HCT116 (cell line): Measurements from ENCODE around the gene CSF2RB. TPM values are rescaled to one million over a fixed set of nuclear protein-coding genes. Genes with fewer than 3 reads are reported as not detected.

Source experiments
- ATAC-seq: fragments of 200-7000 bp; cut with Tn5 transposase; 2 replicates; pipeline ENCODE4 v1.9.1; 2020; ENCODE audit warnings: mild to moderate bottlenecking, moderate library complexity
- BruUV-seq: library from RNA; stranded (reverse); fragments of 400-500 nt; replicated peaks from 2 replicates; lab custom pipeline; 2021; lab: Mats Ljungman, UMichigan
- CTCF ChIA-PET: fragments of 300-600 bp; sonication (Branson Sonifier 250); formaldehyde crosslinking; loops from one replicate; lab custom pipeline; 2021; ENCODE audit warnings: antibody characterized with exemption; lab: Charles Lee
- POLR2A ChIA-PET: fragments of 300-600, 350-600 bp; sonication (Branson Sonifier 250); formaldehyde crosslinking; loops from one replicate; lab custom pipeline; 2021; ENCODE audit warnings: antibody characterized with exemption; lab: Charles Lee
- RAD21 ChIA-PET, 2 experiments: fragments of 300-600 bp; sonication (Branson Sonifier 250); formaldehyde crosslinking; loops; one replicate each; lab custom pipeline; 2023; ENCODE audit warnings: low total read pairs in 2 of 2; ENCODE audit not compliant: uncharacterized antibody in 2 of 2, unreplicated experiment in 2 of 2, low non-redundant PET in 1 of 2; lab: Charles Lee
- DNase-seq: peaks from one replicate; pipeline ENCODE4 v3.0.0-alpha.2; 2010; ENCODE audit warnings: low read depth, low spot score
- H2AFZ ChIP-seq: fragments of 200-600 bp; shearing (Covaris generic), sonication (generic); 2 replicates; pipeline ENCODE4 v1.6.1; 2017; ENCODE audit warnings: low read depth, mixed run types, mixed read lengths, antibody characterized with exemption, low read length; ENCODE audit not compliant: poor library complexity, severe bottlenecking
- H3K27ac ChIP-seq: 2 replicates; pipeline ENCODE4 v1.5.1; 2012; ENCODE audit warnings: low read depth, low read length
- H3K27me3 ChIP-seq: fragments of 200-600 bp; sonication (generic); 2 replicates; pipeline ENCODE4 v1.6.1; 2016; ENCODE audit warnings: mixed run types, low read length, mixed read lengths; ENCODE audit not compliant: insufficient read depth
- H3K36me3 ChIP-seq, 2 experiments: fragments of 200-500 bp in 1 of 2; fragments of 200-600 bp in 1 of 2; sonication (Bioruptor generic) in 1 of 2; sonication (generic) in 1 of 2; 2 replicates each; pipeline versions ENCODE4 v1.5.1 to v1.6.1; 2014 to 2016; ENCODE audit warnings: low read length in 2 of 2, inconsistent platforms in 1 of 2, mixed read lengths in 1 of 2, mixed run types in 1 of 2; ENCODE audit not compliant: insufficient read depth in 2 of 2, control insufficient read depth in 1 of 2
- H3K4me1 ChIP-seq, 2 experiments: fragments of 200-600 bp in 1 of 2; sonication (generic) in 1 of 2; 2 replicates each; pipeline versions ENCODE4 v1.5.1 to v1.6.1; 2012 to 2017; ENCODE audit warnings: low read length in 2 of 2, inconsistent platforms in 1 of 2, mild to moderate bottlenecking in 1 of 2, mixed read lengths in 1 of 2, mixed run types in 1 of 2, moderate library complexity in 1 of 2; ENCODE audit not compliant: insufficient read depth in 2 of 2, control insufficient read depth in 1 of 2
- H3K4me2 ChIP-seq: fragments of 200-600 bp; sonication (generic); 2 replicates; pipeline ENCODE4 v1.6.1; 2017; ENCODE audit warnings: mixed run types, low read length, mixed read lengths
- H3K4me3 ChIP-seq, 2 experiments: fragments of 200-600 bp in 1 of 2; sonication (generic) in 1 of 2; replicated peaks in 1 of 2; 2 replicates each; pipeline ENCODE4 v1.5.1; 2011 to 2016; ENCODE audit warnings: low read length in 2 of 2, control low read depth in 1 of 2, low read depth in 1 of 2, mild to moderate bottlenecking in 1 of 2, mixed read lengths in 1 of 2, mixed run types in 1 of 2
- H3K79me2 ChIP-seq: fragments of 200-600 bp; sonication (generic); 2 replicates; pipeline ENCODE4 v1.6.1; 2017; ENCODE audit warnings: mild to moderate bottlenecking, mixed run types, low read length, moderate library complexity, mixed read lengths; ENCODE audit not compliant: insufficient read depth
- H3K9ac ChIP-seq: fragments of 200-600 bp; sonication (generic); 2 replicates; pipeline ENCODE4 v1.6.1; 2016; ENCODE audit warnings: low read length, mixed read lengths
- H3K9me2 ChIP-seq: fragments of 200-600 bp; sonication (generic), shearing (Covaris generic); 2 replicates; pipeline ENCODE4 v1.6.1; 2017; ENCODE audit warnings: mixed run types, mild to moderate bottlenecking, moderate library complexity; ENCODE audit not compliant: insufficient read depth
- H3K9me3 ChIP-seq, 2 experiments: fragments of 200-500 bp in 1 of 2; fragments of 200-600 bp in 1 of 2; sonication (Bioruptor generic) in 1 of 2; sonication (generic) in 1 of 2; 2 replicates each; pipeline ENCODE4 v1.6.1; 2014 to 2017; ENCODE audit warnings: low read length in 2 of 2, mixed read lengths in 2 of 2, inconsistent platforms in 1 of 2, low read depth in 1 of 2, mild to moderate bottlenecking in 1 of 2, mixed run types in 1 of 2, moderate library complexity in 1 of 2; ENCODE audit not compliant: control insufficient read depth in 1 of 2, insufficient read depth in 1 of 2
- H4K20me1 ChIP-seq: fragments of 200-600 bp; sonication (generic), shearing (Covaris generic); 2 replicates; pipeline ENCODE4 v1.6.1; 2017; ENCODE audit warnings: mixed run types, mild to moderate bottlenecking, moderate library complexity; ENCODE audit not compliant: insufficient read depth
- CBX3 ChIP-seq: IDR thresholded peaks from 2 replicates; pipeline ENCODE4 v1.6.1; 2012; ENCODE audit warnings: low read depth
- EGR1 ChIP-seq: IDR thresholded peaks from 2 replicates; pipeline ENCODE4 v1.6.1; 2012; ENCODE audit warnings: low read depth
- EZH2phosphoT487 ChIP-seq: fragments of 200-600 bp; IDR thresholded peaks from 2 replicates; pipeline ENCODE4 v1.6.1; 2018; ENCODE audit warnings: antibody characterized with exemption, borderline replicate concordance
- POLR2AphosphoS5 ChIP-seq: IDR thresholded peaks from 2 replicates; pipeline ENCODE4 v1.6.1; 2011; ENCODE audit warnings: mild to moderate bottlenecking, low read depth, low read length, moderate library complexity
- REST ChIP-seq: IDR thresholded peaks from 2 replicates; pipeline ENCODE4 v1.6.1; 2012; ENCODE audit warnings: low read depth
- SRF ChIP-seq: IDR thresholded peaks from 2 replicates; pipeline ENCODE4 v1.6.1; 2012; ENCODE audit warnings: low read depth
- TCF7L2 ChIP-seq: IDR thresholded peaks from 2 replicates; pipeline ENCODE4 v1.7.0; 2011; ENCODE audit warnings: borderline replicate concordance, inconsistent platforms; ENCODE audit not compliant: insufficient read depth, insufficient read length; ENCODE audit errors: extremely low read depth
- YY1 ChIP-seq: IDR thresholded peaks from 2 replicates; pipeline ENCODE4 v1.6.1; 2011; ENCODE audit warnings: low read length, low read depth, moderate library complexity, mild to moderate bottlenecking; ENCODE audit not compliant: insufficient replicate concordance; ENCODE audit errors: extremely low read depth
- ZNF274 ChIP-seq: fragments of 200-500 bp; sonication (Bioruptor generic); IDR thresholded peaks from 2 replicates; pipeline ENCODE4 v1.6.1; 2014; ENCODE audit warnings: mild to moderate bottlenecking, low read depth, low read length, inconsistent platforms
- intact Hi-C: fragments of 100-400 bp; cut with micrococcal nuclease; formaldehyde crosslinking; loops from 2 replicates; pipeline ENCODE4 v1.10.0; 2022
- total RNA-seq: library from RNA; stranded (reverse); gene quantifications from one replicate; pipeline ENCODE4 v1.2.1, GENCODE V29; 2021; ENCODE audit not compliant: unreplicated experiment

The CSF2RB gene
- total RNA-seq, 1 experiment from 2014 or later, result 0.10 TPM

GRCh38 chr22:36979016-36979910 is 65.8 kb downstream of the CSF2RB start:
- no peak overlapping the region for H3K4me2 ChIP-seq
- H3K9ac ChIP-seq, result no peak overlapping the region
- peaks cover 5 to 12% of the 10 kb centered on the region in 2 experiments for H3K4me1 ChIP-seq
- TF ChIP-seq ZNF274 (no peak), YY1 (no peak), POLR2AphosphoS5 (no peak), SRF (no peak), CBX3 (no peak), EGR1 (no peak), REST (no peak), EZH2phosphoT487 (no peak), TCF7L2 (no peak)
- TF ChIP-seq, all 23 proteins: peak for 0
- intact Hi-C loops, result loop anchor here (5.0 kb wide), 2 partner anchors 107 to 432 kb away; no protein-coding TSS in a partner anchor
- CTCF ChIA-PET, result interaction anchor here (1.6 to 2.6 kb wide), 3 partner anchors 20 to 204 kb away, joined by 4 to 12 read pairs (median 5); partner anchors contain the start of gene IFT27
- POLR2A ChIA-PET, result no interaction called here
- no peak overlapping the region for H3K4me3 ChIP-seq
- RAD21 ChIA-PET, result no interaction called here
- ATAC-seq (no peak), DNase-seq (no peak)
- H3K9me3 ChIP-seq, result no peaks in the 10 kb centered on the region
- H4K20me1 ChIP-seq, result no peaks in the 10 kb centered on the region
- H3K9me2 ChIP-seq, result no peaks in the 10 kb centered on the region
- no peak overlapping the region for H3K27ac ChIP-seq
- H3K79me2 ChIP-seq, result no peaks in the 10 kb centered on the region
- no peaks in the 10 kb centered on the region for H3K27me3 ChIP-seq
- no peak overlapping the region for H2AFZ ChIP-seq
- H3K36me3 ChIP-seq, result no peaks in the 10 kb centered on the region
- BruUV-seq, result no TSS peak
